ENCODE data around the gene NET1. TPM values are rescaled to one million over a fixed set of nuclear protein-coding genes. Genes with fewer than 3 reads are reported as not detected.

The NET1 gene
- total RNA-seq, 3 donors from 2014 or later, result 213 to 399 (median 359) TPM

DNA sequence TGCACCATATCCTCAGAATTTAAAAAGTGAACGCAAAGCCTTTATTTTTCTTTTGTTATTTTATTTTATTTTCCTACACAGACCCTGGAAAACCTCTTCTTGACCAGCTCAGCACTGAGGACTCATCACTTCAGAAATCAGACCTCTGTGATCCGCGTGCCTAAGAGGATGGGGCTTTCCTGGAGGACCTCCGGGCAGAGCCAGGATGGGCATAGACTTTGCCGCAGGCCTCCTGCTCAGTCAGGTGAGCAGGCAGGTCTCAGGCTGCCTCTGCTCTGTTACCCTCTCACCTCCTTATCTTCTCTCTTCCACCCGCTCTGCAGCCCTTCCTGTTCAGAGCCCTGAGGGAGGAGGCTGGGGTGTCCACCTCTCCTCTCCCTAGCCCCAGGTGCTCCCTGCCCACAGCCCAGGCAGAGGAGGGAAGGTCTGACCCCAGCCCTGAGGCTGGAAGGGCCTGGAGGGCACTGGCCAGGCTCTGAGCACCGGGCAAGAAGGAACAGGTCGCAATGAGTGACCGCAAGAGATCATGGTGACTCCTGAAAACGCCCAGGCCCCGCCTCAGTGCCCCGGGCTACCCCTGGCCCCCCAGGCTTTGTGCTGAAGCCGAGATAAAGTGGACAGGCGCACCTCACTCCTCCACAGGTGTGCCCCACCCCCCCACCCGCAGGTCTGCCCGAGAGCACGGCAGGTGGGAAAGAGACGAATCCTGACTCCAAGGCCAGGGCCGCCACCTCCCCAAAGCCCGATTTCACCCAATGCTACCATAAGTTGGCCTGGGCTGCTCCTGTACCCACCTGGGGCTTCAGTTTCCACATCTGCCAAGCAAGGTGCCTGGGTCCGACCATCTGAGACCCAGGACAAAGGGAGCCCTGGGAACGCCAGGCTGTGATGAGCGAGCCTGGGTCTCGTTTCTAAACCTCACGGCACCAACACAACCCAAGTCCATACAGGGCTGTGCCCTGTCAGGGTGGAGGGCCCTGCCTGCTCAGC is 84.2 kb downstream of the NET1 start:
- H3K4me1 ChIP-seq (ENCODE audit: low read depth), result no peaks in the 10 kb centered on the region
- H3K4me3 ChIP-seq, result no peak overlapping the region
- DNase-seq (no peak), ATAC-seq (no peak)
- no peaks in the 10 kb centered on the region for H3K36me3 ChIP-seq (ENCODE audit: low read depth)
- TF ChIP-seq, protein P1, sequence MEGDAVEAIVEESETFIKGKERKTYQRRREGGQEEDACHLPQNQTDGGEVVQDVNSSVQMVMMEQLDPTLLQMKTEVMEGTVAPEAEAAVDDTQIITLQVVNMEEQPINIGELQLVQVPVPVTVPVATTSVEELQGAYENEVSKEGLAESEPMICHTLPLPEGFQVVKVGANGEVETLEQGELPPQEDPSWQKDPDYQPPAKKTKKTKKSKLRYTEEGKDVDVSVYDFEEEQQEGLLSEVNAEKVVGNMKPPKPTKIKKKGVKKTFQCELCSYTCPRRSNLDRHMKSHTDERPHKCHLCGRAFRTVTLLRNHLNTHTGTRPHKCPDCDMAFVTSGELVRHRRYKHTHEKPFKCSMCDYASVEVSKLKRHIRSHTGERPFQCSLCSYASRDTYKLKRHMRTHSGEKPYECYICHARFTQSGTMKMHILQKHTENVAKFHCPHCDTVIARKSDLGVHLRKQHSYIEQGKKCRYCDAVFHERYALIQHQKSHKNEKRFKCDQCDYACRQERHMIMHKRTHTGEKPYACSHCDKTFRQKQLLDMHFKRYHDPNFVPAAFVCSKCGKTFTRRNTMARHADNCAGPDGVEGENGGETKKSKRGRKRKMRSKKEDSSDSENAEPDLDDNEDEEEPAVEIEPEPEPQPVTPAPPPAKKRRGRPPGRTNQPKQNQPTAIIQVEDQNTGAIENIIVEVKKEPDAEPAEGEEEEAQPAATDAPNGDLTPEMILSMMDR (IDR thresholded peaks at IDR 0.05), result no peak
- peaks cover 6% of the 10 kb centered on the region for H3K9me3 ChIP-seq
- intact Hi-C loops (cut with DNase I, micrococcal nuclease), result no loop called here

DNA sequence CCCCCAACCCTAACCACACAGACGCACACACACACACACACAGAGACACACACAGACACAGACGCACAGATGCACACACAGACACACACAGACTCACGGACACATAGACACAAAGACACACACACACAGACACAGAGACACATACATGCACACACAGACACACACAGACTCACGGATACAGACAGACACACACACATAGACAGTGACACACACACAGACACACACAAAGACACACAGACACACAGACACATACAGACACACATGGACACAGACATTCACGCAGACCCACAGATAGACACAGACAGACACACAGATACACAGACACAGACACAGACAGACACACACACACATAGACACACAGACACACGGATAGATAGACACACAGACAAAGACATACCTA is 84.9 kb downstream of the NET1 start:
- H3K4me3 ChIP-seq, result no peak overlapping the region
- peaks cover 4% of the 10 kb centered on the region for H3K9me3 ChIP-seq
- DNase-seq (no peak), ATAC-seq (no peak)
- TF ChIP-seq, protein P1 (IDR thresholded peaks at IDR 0.05), result no peak
- intact Hi-C loops (cut with DNase I, micrococcal nuclease), result no loop called here
- no peaks in the 10 kb centered on the region for H3K4me1 ChIP-seq (ENCODE audit: low read depth)
- H3K36me3 ChIP-seq (ENCODE audit: low read depth), result no peaks in the 10 kb centered on the region

DNA sequence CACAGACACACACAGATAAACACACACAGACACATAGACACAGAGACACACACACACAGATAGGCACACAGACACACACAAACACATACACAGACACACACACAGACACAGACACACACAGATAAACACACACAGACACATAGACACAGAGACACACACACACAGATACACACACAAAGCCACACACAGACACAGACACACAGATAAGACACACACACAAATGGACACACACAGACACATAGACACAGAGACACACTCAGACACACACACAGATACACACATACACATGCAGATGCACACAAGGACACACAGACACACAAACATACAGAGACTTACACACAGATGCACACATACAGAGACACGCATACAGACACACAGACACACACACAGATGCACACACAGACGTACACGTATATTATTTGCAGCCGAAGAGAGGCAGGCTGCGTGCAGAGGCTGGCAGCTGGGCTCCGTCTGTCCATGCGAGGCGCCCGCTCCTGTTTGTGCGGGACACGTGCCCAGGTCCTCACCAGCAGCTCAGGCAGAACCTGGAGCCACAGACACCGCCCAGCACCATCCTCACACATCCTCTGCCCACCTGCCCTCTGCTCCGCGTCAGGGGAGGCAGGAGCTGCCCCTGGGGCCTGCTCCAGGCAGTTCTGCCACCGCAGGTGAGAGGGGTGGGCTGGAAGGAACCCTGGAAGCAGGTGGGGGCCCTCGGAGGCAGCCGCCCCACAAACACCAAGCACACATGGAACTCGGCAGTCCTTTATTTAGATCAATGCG is 85.8 kb downstream of the NET1 start:
- no peak overlapping the region for H3K4me3 ChIP-seq
- H3K4me1 ChIP-seq (ENCODE audit: low read depth), result peaks cover 6% of the 10 kb centered on the region
- intact Hi-C loops (cut with DNase I, micrococcal nuclease), result no loop called here
- no peak for DNase-seq
- ATAC-seq, result no peak
- no peaks in the 10 kb centered on the region for H3K9me3 ChIP-seq
- TF ChIP-seq, protein P1 (IDR thresholded peaks at IDR 0.05), result no peak
- H3K36me3 ChIP-seq (ENCODE audit: low read depth), result no peaks in the 10 kb centered on the region

DNA sequence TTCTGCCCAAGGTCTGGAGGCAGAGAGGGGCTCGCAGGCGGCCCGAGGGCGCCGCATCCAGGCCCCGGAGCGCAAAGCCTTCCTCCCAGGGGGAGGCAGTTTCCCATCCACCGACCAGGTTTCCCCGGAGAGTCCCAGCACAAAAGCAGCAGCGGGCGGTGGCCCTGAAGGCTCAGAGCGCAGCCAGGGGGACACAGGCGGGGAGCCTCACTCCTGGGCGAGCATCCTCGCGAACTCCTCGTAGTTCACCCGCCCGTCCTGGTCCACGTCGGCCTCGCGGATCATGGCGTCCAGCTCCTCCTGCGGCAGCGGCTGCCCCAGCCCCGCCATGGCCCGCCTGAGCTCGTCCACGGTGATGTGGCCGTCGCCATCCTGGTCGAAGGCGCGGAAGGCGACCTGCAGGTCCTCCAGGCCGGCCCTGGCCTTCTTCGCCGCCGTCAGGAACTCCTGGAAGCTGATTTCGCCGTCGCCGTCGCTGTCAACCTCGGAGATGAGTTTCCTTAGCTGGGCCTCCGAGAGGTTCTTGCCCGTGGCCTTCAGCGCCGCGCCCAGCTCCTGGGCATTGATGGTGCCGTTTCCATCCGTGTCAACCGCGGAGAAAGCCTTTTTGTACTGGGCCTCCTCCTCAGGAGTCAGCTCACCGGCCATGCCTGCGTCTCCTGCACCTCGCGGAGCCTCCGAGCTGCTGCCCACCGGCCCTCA is 86.6 kb downstream of the NET1 start:
- DNase-seq (peak in 1 of 3 donors; percentile 44), ATAC-seq (no peak)
- no peaks in the 10 kb centered on the region for H3K9me3 ChIP-seq
- intact Hi-C loops (cut with DNase I, micrococcal nuclease), result no loop called here
- TF ChIP-seq, protein P1 (IDR thresholded peaks at IDR 0.05), result no peak
- H3K4me1 ChIP-seq (ENCODE audit: low read depth), result peaks cover 6% of the 10 kb centered on the region
- H3K36me3 ChIP-seq (ENCODE audit: low read depth), result no peaks in the 10 kb centered on the region
- no peak overlapping the region for H3K4me3 ChIP-seq

DNA sequence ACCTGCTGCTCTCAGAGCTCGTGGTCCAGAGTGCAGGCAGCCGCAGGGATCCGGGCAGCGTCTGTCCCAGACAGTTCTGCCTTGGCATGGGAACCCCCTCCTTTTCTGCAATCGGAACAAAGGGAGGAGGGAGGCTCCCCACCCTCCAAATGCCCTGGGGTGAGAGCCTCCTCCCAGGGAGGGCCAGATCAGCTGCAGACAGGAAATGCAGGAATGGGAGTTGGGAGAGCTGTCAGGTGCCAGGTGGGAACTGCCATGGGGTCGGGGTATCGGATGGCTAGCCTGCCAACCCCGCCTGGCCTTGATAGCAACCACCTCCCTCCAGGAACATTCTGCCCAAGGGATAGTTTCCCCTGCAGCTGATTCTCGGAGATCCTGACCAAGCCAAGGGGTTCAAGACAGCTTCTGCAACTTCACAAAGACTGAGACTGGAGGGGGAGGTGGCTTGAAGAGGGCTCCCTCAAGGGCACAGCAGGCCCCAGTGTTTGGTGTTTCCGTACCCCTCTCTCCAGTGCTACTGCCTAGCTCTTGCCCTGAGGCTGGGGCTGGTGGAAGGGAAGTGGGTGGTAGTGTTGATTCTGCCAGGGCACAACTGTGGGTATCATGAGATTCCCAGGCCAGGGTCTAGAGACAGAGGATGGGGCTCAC is 87.3 kb downstream of the NET1 start, which contains the start of gene CALML5:
CALML5 (minus strand) TSS at position 78 of the 648 bp plus-strand sequence. CDS start 132 bp downstream, outside the sequence.
- intact Hi-C loops (cut with DNase I, micrococcal nuclease), result no loop called here
- no peaks in the 10 kb centered on the region for H3K9me3 ChIP-seq
- H3K4me3 ChIP-seq, result no peak within 1 kb of the TSS
- H3K4me1 ChIP-seq (ENCODE audit: low read depth), result peaks cover 6% of the 10 kb centered on the region
- TF ChIP-seq, protein P1 (IDR thresholded peaks at IDR 0.05), result no peak
- DNase-seq (no peak), ATAC-seq (no peak)
- H3K36me3 ChIP-seq (ENCODE audit: low read depth), result no peaks in the 10 kb centered on the region
